ENCODE data around the gene HIF1A. TPM values are rescaled to one million over a fixed set of nuclear protein-coding genes. Genes with fewer than 3 reads are reported as not detected.
A peak's percentile ranks its signal among the peaks of the same experiment; 100 is the strongest.
"Not testable (repeated sequence)": the region's sequence is repeated elsewhere in the genome, so short reads cannot be mapped to it uniquely, and the experiment has no call there.

HIF1A gene
- total RNA-seq, 1 donor from 2014 or later = 242 TPM

DNA sequence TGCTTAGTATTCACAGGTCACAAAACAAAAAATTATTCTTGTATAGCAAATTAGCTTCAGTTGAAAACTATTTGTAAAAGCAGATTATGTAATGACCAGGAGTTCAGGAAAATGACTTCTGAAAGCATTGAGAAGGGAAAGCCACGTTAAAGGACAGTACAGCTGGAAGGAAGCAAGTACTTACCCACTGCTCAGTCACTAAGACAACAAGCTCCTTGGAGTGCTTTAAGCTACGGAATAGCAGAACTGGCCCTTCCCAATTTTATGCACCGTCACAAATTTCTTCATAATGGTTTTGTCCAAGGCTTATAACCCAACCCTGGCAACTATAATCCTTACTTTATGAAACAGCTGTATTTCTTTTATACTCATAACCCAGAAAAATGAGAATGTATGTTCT is 54.0 kb downstream of the HIF1A start:
- DNase-seq (ENCODE audit: low spot score) = no peak

DNA sequence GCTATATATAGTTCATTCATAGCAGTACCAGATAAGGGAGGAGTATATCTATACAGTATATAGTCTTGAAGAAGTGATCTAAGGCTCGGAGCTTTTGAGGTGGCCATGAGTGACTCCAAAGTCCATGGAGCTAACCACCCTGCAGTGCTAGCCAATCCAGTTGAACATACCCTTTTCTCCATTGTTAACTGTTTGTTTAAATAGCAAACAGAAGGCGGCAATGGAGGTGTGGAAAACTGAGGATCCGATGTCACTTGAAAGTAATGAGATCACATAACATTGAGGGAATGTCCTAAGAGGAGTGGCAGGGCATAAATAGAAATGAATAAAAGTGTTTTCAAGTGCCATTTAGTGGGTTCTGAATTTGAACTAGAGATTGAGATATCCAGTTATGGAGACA is 54.6 kb downstream of the HIF1A start:
- no peak for DNase-seq (ENCODE audit: low spot score)

DNA sequence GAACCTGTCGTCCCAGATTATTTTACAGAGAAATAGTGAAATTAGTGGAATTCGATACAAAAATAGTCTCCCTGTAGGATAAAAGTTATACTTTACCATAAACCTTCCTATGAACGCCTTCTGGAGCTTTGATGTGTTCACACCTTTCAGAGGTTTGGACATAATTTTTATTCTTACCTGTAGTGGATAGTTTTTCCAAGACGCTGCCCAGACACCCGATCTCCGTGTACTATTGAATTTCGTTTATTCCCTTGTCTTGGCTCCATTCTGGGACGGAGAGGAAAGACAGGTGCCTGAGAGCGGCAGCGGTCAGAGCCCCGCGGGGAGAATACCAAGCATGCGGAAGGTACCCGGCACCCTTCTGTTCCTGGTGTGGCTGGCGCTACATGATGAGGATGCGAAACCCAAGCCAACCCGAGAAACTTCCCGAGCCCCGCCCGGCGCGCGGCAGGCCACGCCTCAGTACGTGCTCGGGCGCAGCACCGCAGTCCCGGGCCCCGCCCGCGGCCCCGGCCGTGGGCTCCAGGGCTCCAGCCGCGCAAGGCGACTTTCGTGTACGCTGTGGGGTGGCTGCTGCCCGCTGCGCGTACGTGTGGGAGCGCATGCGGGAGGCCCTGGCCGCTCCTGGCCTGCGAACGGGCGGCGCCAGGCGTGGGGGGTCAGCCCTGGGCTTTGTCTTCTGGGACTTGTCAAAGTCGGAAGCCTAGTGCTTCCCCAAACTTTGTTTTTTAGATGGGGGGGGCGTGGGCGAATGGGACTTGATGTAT is 55.6 kb downstream of the HIF1A start:
- DNase-seq (ENCODE audit: low spot score) = peak; percentile 93

DNA sequence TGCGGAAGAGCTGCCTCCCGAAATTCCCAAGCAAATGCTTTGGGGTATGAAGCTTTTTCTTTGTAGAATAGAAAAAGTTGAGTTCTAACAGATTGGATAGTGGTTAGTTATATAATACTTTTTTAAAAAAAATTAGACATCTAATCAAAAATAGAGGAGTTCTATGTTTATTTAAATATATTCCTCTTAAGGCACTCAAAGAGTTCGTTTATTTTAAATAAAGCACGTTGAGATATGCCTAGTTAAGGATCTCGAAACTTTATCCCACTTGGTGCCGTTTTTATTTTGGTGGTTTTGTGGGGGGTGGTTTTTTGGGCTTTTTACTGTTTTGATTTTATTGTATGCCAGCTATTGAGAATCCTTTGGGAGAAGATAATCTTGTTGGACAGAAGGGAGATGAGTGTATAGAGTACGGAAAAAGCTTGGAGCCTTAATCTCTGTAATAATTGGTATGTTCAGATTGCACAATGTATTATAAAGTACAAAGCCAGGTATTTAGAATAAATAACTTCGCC is 56.2 kb downstream of the HIF1A start:
- no peak for DNase-seq (ENCODE audit: low spot score)

DNA sequence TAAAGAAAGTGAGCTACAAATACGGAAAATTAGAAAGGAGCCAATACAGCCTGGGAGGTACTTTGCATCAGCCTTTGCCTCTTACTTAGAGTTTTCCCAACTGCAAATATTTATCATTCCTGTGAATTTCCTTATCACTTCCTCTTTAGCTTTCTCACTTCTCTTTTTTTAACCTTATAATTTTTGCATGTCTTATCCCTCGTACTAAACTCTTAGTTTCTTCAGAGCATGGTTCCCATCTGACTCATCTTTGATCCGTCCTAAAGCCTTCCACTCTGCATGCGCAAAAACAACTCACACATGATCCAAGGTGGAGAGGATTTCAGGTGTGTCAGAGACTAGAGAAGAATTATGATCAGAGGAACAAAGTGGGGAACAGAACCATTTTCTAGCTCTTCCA is 57.3 kb downstream of the HIF1A start:
- no peak for DNase-seq (ENCODE audit: low spot score)

DNA sequence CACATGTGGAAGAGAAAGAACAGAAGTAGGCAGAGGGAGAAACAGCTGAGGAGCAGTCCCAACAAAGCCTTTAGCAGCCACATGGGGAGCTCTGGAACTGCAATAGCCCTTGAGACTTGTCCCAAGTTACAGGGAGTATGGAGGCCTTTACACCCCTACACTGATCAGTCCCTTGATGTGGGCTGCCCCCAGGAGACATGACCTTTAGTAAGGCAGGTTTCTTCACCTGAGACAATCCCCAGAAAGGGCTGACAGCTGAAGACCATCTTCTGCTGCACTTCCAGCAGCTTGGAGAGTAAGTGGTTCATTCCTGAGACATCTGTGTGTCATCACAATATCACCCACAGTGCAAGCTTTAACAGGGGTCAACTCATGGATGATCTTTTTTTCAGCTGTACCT is 58.3 kb downstream of the HIF1A start:
- no peak for DNase-seq (ENCODE audit: low spot score)

DNA sequence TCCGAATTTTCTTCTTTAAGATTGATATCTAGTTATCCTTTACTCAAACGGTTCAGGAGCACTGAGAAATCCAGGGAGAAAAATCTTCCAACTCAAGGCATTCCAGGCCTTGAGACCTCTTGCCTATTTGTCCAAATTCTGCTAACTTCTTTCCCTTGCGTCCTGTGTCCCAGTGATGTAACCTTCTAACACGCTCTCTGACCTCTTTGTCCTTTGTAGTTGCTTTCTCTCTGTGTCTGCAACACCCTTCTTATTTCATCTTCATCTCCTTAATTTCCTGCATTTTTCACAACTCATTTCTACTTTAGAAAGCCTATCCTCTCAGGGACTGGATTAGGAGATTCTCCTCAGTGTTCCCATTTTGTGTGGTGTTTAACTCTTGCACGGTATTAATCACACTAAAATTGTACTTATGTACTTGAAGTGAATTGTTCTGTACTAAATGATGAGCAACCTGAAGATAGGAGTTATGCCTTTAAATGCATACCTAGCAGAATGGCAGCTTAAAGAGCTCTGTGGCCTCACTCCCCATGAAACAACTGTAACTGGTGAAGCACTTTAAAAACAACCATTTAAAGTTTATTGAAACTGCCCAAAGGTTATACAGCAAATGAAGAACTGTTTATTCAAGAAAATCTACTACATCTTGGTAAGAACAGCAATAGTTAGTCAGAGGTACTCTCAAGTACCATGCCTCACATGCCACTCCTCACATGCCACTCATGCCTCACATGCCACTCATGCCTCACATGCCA is 59.5 kb downstream of the HIF1A start:
- DNase-seq (ENCODE audit: low spot score) = no peak

DNA sequence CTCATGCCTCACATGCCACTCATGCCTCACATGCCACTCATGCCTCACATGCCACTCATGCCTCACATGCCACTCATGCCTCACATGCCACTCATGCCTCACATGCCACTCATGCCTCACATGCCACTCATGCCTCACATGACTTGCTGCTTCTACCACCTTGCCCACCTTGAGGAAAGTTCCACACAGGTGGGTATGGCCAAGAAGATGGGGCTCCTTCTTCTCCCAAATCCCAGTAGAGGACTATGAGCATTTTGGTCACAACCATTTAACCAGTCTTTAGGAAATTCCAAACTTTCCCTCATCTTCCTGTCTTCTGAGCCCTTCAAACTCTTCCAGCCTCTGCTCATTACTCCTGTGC is 60.0 kb downstream of the HIF1A start:
- not testable (repeated sequence) for DNase-seq (ENCODE audit: low spot score)

DNA sequence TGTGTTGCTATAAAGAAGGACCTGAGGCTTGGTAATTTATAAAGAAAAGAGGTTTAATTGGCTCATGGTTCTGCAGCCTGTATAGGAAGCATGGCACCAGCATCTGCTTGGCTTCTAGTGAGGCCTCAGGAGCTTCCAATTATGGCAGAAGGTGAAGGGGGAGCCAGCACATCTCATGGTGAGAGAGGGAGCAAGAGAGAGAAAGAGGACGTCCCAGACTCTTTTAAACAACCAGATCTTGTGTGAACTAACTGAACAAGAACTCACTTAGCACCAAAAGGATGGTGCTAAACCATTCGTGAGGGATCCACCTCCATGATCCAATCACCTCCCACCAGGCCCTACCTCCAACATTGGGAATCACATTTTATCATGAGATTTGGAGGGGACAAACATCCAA is 60.8 kb downstream of the HIF1A start:
- no peak for DNase-seq (ENCODE audit: low spot score)

DNA sequence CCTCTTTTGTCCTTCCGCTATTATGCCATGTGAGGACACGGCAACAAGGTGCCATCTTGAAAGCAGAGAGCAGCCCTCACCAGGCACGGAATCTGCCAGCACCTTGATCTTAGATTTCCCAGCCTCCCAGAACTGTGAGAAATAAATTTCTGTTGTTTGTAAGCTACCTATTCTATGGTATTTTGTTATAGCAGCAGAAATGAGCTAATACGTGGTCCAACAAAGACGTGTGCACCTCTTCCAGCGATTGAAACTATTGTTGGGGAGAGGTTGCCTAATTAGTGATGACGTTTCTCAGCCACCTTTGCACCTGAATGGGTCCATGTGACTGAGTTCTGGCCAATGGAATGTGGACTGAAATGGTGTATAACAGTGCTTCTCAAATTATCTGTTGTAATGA is 64.6 kb downstream of the HIF1A start:
- no peak for DNase-seq (ENCODE audit: low spot score)

DNA sequence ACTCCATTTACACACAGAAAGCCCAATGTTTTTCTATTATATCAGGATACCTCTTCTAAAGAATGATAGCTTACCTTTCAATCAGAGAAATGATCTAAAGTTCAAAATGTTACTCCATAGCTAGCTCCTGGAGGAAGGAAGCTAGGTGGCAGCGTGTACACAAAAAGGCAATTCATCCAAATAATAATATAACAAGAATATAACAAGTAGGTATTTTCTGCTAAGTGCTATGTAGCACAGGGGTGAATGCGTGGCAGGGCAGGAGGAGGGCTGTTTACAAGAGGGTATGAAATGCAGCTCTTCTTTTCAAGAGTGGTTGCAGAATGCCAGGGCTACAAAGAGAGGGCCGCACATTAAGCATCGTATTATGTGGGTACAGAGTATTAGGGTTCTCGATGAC is 66.2 kb downstream of the HIF1A start:
- DNase-seq (ENCODE audit: low spot score) = no peak

DNA sequence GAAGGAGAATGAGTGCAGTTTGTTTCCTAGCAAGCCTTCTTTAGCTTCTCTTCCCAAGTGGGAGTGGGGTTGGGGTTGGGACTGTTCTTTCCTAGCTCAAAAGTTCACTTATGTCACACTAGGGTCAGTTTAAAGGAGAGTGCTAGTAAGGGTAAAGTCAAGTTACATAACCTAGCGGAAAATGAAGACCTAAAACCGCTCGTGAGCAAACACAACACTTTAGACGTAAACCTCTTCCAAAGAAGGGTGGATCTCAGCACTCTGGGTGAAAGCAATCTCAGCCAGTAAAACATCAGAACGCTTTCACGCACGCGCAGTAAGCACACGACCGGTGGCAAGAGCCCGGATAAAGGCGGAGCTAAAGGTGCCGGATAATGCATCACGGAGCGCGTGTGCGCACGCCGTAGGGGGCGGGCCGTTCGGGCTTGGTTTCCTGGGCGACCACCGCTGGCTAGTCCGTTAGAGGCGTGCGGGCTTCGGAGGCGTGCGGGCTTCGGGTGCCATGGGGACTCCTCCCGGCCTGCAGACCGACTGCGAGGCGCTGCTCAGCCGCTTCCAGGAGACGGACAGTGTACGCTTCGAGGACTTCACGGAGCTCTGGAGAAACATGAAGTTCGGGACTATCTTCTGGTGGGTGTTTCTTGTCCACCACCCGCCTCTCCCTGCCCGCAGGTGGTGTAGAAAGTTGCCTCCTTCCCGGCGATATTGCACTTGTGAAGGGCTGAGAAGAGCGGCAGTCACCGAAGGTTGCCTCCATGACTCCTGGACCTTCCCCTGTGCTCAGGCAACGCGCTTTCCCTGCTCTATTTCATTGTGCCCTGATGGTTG is 66.9 kb downstream of the HIF1A start, which contains the start of gene SNAPC1:
Gene SNAPC1, plus strand, starts transcription at position 462 of the 828 bp plus-strand sequence. Its CDS starts 41 bp downstream, at position 503.
- DNase-seq (ENCODE audit: low spot score) = peak; percentile 97

DNA sequence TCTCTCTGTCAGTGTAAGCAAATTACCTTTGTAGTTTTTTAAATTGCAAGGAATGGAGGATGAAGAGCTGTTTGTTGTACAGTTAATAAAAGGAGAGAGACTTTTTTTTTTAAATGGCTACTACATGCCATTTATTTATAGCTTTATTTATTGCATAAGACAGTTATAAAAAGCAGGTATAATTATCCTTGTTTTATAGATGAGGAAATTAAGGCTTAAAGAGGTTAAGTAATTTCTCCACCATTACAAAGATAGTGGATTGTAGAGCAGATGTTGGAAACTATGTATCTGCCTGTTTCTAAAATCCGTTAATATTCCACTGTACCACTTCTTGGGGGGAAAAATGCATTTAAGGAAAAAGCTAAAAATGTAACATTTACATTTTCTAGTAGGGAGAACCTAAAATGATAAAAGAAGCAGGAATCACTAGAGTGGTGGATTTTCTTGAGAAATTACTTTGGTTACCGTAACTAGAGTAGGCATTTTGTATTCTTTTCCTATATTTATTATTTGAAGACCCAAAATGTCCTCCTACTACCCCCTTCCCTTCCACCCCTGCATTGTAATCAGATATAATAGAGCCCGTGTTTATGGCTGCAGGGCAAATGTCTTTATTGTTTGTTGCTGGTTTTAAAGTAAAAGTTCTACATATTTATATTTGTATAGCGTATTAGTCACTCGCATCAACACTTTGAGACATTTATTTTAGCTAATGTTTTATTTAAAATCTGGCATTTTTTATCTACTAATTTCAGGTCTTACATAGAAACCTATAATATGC is 69.2 kb downstream of the HIF1A start:
- no peak for DNase-seq (ENCODE audit: low spot score)

DNA sequence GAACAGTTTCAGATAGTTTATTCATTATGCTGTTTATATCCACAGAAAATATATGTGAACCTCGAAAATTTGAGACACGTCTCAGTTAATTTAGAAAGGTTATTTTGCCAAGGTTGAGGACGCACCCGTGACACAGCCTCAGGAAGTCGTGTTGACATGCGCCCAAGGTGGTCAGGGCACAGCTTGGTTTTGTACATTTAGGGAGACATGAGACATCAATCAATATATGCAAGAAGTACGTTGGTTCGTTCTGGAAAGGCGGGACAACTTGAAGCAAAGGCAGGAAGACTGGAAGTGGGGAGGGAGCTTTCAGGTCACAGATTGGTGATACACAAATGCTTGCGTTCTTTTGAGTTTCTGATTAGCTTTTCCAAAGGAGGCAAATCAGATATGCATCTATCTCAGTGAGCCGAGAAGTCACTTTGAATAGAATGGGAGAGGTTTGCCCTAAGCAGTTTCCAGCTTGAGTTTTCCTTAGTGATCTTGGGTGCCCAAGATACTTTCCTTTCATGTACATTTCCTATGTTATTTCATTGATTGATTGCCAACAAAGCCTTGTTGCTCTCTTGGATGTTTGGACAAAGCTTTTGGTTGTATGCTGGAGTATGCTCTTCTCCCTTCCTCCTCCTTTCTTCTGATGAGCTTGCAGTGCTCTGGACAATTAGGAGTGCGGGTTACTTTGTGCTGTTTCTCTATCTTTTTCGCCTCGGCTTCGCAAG is 70.1 kb downstream of the HIF1A start:
- DNase-seq (ENCODE audit: low spot score) = no peak

DNA sequence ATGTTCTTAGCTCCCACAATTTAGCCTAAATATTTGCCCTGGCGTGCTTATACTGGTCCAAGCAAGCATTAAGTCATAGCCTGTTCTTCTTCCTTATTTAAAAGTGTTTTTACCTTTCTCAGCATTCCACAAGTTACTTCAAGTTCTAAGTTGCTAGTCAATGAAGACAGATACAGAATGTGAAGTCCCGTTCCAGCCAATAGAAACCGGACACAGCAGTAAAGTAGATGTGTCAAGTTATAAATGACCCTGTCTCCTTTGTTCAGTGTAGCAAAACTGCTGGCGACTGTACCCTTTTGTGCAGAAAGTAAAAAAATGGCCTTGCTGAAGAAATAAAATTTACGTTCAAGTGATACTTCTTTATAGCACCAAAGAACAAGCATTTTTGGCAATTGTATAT is 70.8 kb downstream of the HIF1A start:
- DNase-seq (ENCODE audit: low spot score) = no peak

DNA sequence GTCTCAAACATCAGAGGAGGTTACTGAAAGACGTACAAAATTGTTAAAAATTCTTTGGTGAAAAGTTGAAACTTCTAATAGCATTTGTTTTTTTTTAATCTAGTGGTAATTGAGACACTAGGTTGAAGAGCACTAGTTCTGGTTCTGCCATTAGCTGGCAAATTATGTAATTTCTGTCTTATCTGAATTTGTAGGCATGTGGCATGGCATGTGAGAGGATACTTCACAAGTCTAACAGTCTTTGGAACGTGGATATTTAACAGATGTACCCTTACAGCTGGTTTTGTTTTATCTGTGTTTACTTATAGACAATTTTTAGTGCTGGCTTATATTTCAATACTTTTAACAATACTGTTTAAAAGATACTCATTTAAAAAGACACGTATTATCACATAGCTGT is 72.9 kb downstream of the HIF1A start:
- DNase-seq (ENCODE audit: low spot score) = no peak

DNA sequence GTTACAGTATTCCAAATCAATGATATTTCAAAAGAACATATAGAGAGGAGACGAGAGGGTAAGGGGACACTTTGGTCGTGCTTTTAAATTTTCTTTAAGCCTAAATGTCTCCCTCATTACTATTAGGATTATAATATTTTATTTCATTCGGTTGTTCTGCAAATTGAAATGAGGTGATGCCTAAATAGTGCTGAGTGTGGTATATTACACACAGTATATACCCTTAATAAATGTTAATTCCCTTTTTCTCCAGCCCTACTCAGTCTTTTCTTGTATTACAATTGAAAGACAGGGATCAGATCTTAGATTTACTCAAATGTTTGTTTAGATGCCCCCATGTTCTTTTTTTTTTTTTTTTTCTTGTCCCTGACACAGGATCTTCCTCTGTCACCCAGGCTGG is 74.6 kb downstream of the HIF1A start:
- no peak for DNase-seq (ENCODE audit: low spot score)

DNA sequence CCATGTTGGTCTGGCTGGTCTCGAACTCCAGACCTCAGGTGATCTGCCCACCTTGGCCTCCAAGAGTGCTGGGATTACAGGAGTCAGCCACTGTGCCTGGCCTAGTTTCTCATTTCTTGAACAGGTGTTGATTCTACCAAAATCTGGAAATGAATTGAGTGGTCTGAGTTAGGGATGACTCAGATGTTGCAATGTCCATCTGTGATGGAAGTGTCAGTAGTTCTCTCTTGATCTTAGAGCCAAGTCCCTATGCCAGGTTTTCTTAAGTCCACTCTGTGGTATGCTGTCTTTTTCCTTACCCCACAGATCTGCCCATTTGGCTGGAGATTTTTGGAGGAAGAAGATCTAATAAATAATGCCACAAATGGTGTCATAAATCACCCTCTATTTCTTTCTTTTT is 79.5 kb downstream of the HIF1A start:
- DNase-seq (ENCODE audit: low spot score) = no peak

DNA sequence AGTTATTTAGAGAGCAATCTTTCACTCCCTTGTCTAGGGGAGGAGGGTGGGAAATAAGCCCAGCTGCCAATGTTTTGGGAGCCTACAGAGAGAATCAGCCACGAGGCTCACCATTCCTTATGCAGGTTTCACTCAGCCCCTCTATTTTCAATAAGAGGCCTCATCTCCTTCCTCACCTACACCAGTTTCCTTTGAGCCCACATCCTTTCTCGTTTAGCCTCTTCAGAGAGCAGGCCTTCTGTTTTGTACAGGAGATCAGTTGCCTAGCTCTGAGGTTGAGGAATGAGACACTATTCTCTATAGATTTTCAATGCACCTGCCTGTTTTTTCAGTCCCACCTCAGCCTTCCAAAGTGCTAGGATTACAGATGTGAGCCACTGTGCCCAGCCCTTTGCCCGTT is 84.8 kb downstream of the HIF1A start:
- no peak for DNase-seq (ENCODE audit: low spot score)

DNA sequence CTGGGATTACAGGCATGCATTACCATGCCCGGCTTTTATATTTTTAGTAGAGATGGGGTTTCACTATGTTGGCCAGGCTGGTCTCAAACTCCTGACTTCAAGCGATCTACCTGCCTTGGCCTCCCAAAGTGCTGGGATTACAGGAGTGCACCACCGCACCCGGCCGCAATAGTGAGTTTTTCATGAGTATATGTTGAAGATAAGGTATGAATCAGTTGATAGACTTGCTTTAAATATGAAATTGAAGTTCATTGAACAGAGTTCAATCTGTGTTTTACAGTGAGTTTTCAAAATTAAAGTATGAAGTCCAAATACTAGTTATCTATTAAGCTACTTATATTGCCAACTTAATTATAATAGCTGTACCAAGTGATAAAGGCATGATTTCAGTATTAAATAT is 102.0 kb downstream of the HIF1A start:
- no peak for DNase-seq (ENCODE audit: low spot score)

Data from ureter (tissue), 1 donor.